Stimulated activated CD8-positive, alpha-beta memory T cell treated with anti-CD3 and anti-CD28 coated beads, Interleukin-15, amount 100 ng/mL, for 48 hours (primary cell): Measurements from ENCODE around the gene XPNPEP3.
"Not testable (repeated sequence)": the region's sequence is repeated elsewhere in the genome, so short reads cannot be mapped to it uniquely, and the experiment has no call there.

Experiments
- DNase-seq, 2 donors: peaks; one replicate each; pipeline ENCODE4 v3.0.0-alpha.2; 2020; ENCODE audit warnings: low read depth in 2 of 2

The XPNPEP3 gene

DNA sequence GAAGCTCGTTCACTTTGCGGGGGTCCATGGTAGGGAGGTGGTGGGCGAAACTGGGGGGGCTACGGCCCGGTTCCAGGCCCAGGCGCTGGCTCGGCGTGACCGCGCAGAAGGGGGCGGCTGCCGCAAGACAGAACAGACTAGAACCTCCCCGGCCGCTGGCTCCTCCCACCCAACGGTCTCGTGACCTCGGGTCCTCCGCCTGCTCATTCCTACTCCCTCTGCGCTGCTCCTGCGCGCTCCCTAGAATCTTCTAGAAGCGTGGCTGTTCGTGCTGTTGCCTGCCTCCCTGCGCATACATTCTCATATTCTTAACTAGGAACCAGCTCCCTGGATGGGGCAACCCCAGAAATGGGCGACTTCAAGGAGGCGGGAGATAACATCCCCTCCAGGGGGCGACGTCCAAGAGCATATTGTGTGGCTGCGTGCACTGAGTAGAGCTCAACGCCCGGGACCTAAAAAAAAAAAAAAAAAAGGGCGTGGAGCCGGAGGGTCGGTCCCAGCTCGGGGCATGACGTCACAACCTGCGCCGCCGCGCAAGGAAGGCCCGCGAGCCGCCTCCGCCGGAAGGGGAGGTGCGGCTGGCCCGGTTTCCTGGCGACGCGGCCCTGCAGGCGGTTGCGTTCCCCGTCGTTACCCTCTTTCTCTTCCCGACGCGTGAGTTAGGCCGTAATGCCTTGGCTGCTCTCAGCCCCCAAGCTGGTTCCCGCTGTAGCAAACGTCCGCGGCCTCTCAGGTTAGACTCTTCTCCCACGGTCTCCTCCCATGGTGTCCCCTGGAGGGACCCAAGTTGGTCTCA, at the start of gene XPNPEP3, which contains the start of gene ST13:
Gene XPNPEP3 (plus strand): TSS at position 636 of the 796 bp plus-strand sequence. CDS start 34 bp downstream, at position 670.
Gene ST13 (minus strand): TSS at position 127 of the 796 bp plus-strand sequence. CDS start 99 bp downstream, at position 28.
- DNase-seq: peak; percentile 95 to 96

DNA sequence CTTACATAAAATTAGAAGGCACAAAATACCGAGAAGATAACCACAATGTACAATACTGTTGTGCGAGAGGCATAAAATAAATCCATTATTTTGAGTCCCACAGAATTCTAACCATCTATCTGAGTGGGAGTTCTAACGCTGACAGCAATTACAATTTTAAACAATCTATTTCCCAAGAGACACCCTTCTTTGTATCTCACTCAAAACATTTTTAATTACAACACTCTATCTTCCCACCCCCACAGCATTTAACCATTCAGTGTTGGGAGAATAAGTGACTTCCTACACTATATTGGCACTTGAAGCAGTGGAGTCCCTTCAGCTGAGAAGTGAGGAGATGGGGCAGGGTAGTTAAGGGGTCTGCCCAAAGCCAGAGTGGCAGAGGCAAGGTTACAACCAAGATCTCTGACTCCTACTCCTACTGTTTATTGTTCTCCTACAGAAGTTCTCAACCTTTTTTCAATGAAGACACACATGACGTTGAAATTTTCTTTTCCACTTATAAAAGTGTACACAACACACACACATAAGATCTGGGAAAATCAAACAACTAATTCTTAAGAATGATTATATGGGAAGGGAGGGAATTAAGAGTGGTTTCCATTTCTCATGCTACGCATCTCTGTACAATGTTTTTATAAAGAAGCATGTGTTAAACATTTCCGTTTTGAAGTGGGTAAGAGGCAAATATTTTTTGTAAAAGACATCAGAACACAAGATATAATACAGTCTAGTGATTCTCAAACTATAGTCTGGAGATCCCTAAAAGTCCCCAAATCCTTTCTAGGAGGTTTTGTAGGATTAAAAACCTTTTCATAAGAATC, 48.7 kb upstream of the XPNPEP3 start:
- no peak for DNase-seq

DNA sequence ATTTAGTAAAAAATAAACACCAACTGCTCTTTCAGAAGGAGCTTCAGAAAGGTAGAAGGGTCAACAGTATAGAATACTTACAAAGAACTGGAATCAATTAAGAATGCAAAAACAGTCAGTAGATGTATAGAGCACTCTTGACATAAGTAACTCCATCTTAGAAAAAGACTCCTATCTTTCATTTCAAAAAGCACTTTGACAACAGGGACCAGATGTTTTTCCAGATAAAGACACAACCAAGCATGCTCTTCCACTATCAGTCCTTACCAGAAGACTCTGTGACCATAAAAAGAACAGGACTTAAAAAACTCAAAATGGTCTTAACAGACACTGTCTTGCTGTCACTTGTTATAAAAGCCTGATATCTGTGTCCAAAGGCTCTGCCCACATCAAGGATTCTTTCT, 43.0 kb upstream of the XPNPEP3 start:
- no peak for DNase-seq

DNA sequence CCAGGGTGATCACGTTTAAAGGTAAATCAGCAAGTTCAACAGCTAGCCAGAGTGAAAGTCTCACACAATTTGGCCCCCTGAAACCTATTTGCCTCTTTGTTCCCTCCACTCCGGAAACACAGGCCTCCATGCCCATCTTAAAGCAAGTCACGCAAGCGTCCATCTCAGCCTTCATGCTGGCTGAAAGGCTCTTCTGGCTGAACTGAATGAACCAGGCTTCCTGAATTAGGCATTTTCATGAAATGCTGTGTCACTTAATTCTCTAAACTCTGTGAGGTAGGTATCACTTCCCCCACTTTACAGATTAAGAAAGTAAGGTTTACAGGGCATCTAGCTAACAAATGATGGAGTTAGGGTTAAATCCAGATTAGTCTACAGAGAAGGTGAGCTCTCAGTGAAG, 39.2 kb upstream of the XPNPEP3 start:
- no peak for DNase-seq

DNA sequence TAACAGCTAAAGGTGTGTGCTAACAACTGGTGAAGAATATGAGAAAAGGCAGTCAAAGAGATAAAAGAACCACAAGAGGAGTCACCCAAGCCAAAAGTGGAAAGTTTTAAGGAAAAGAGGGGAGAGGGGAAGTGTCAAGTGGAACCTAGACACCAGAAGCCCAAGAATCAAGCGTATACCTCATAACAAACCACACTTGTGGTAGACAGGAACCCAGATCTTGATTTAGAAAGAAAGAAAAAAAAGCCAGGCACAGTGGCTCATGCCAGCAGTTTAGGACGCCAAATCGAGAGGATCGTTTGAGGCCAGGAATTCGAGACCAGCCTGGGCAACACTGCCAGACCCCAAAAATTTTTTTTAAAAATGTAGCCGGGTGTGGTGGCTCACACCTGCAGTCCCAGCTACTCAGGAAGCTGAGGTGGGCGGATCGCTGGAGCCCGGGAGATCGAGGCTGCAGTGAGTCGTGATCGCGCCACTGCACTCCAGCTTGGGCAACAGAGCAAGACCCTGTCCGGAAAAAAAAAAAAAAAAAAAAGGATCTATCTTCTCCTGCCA, 38.7 kb upstream of the XPNPEP3 start:
- DNase-seq: no peak

DNA sequence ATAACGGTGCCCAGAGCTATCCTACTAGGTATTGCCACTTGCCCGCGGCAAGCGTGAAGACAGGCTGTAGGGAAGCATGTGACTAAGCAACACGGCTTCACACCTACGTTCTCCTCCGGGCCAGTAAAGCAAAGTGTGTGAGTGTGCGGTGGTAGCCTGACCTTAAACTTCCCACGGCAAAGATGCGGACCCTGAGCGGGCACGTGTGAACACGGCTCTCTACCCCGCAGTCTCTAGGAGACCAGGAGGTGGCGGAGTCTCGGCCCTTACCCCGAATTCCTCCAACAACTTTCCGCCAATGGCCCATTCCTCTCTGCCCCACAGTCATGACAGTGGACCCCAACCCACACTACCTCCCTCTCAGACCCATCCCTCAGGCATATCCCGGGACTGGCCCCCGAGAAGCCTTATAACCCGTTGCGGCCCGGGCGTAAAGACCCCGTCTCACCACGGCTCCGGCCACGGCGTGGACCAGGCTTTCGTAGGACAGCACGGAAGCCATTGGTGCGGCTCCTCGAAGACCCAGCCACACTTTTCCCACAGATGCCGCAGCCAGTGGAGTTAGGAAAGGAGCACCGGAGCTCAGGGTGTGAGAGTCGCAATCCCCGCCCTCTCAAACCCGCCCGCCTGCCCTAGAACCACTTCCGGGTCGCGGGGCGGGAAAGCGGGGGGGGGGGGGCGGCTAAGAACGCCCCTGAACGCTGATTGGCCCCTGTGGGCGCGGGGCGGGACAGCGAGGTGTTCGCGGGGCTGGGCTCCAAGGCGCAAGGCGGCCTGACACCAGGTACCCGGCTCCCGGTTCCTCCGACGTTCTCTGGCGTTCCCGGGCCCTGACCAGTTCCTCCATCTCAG, 38.0 kb upstream of the XPNPEP3 start, which contains the start of gene SLC25A17:
Gene SLC25A17 (minus strand): TSS at position 600 of the 852 bp plus-strand sequence. CDS start 98 bp downstream, at position 502.
- DNase-seq: peak; percentile 79 to 81

DNA sequence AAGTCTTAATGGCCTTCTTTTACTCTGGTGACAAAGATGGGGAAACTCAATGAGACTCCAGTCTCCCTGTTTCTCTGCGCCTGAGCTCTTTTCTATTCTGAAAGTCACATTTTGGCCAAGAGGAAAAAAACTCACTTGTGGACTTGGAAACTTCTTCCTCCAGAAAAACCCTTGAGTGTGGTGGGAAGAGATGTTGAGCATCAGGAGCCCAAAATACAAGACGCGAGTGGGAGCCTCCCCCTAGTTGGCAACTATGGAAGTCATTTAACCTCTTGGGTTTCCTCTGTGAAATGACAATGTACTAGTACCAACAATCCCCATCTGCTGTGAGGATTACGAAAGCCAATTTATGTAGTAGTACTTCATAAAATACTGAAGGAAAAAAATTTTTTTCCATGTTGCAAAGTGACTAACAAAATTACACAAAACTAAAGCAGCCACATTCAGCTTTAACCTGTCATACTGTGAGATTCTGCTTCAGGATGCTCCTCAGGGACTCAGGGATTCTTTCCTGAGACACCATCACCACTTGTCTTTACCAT, 37.3 kb upstream of the XPNPEP3 start:
- DNase-seq: no peak

DNA sequence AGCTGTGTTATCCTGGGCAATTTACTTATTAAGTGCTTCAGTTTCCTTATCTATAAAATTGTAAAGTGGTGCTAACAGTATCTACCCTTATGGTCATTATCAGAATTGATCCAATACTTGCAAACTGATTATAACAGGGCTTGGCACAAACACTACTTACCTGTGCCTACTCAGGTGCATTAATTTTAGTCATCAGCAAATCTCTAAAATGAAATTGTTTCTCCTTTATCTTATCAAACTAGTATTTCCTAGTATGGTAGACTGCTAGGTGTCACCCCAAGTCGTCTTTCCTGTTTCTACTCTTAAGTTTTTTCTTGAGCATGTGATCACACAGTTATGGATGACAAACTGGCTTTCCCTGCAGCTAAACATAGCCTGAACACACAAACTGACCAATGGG, 33.5 kb upstream of the XPNPEP3 start:
- no peak for DNase-seq

DNA sequence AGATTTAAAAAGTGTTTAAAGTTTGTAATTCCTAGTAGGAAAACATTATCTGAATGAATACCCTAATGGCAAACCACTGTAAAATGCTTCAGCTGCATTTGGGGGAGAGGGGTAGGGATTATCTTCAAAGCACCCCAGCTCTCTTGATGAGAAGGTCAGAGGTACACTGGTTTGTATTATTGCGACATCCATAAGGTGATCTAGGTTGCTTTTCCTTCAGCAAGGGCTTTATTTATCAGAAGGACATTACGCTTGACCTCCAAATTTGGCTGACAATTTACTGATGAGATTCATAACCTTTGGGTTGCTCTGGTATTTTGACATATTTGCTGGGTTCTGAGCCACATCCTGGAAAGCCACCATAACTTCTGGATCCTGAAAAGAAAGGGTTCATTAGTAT, 30.7 kb upstream of the XPNPEP3 start:
- DNase-seq: not testable (repeated sequence)

DNA sequence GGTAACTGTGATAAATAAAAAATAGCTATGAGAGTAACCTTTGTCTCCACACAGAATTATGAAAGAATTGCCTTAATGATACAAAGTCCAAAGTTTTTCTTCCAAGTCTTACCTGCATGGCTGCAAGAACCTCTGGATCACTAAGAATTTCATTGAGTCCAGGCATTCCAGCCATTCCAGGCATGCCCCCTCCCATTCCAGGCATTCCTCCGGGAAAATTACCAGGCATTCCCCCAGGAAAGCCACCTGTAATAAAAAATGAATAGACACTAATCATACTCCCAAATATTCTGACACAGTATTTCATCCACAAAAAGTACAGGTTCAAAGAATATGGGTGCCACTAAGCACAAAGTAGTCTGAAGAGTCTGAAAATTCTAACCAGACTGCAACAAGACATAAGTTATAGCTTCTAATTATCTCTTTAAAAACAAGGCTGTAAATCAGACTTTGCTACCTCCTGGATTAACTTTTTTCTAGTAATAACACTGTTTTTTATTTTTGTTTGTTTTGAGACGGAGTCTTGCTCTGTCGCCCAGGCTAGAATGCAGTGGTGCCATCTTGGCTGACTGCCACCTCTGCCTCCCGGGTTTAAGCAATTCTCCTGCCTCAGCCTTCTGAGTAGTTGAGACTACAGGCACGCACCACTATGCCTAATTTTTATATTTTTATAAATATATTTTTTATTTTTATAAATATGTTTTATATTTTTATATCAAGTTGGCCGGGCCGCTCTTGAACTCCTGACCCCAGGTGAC, 29.8 kb upstream of the XPNPEP3 start:
- no peak for DNase-seq

DNA sequence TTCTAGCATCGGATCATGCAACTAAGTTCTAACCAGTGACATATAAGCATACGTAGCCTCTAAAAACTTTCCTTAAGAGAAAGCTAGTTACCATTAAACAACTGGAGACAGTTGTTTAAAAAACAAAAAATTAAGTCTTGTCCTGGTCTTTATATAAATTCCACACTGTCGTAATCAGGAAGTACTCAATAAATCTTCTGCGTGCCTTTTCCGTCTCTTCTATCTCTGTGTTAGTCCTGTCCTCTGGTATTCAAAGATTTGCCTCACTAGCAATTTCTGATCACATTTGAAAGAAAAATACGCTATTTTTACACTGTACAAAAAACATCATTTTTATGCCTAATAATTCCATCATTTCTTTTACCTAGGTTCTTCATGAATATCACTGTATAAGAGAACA, 27.8 kb upstream of the XPNPEP3 start:
- no peak for DNase-seq

DNA sequence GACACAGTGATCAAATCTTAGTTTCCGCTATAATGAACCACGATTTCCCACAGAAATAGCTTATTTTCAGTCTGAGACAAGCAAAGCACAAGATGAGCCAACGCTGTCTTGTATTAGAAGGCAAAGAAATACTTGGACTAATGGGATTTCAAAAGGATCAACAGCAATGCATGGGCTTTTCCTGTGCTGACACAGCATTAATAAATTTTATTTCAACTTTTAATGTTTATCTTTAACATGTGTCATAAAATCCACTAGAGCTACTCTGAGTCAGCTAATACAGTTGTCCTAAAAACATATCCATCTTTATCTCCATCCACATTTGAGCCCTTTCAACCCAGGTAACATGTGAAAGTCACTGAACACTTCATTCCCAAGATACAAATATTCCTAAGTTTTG, 22.3 kb upstream of the XPNPEP3 start:
- no peak for DNase-seq

DNA sequence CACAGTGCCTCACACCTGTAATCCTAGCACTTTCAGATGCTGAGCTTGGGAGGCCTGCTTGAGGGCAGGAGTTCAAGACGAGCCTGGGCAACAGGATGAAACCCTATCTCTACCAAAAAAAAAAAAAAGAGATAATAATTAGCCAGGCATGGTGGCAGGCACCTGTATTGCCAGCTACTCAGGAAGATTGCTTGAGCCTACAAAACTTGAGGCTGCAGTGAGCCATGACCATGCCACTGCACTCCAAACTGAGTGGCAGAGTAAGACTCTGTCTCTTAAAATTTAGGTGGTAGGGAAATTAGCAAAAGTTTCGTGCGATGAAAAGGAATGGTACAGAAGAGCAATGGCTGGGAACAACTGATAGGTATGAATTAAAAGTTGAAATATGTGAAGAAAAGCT, 18.5 kb upstream of the XPNPEP3 start:
- DNase-seq: no peak

DNA sequence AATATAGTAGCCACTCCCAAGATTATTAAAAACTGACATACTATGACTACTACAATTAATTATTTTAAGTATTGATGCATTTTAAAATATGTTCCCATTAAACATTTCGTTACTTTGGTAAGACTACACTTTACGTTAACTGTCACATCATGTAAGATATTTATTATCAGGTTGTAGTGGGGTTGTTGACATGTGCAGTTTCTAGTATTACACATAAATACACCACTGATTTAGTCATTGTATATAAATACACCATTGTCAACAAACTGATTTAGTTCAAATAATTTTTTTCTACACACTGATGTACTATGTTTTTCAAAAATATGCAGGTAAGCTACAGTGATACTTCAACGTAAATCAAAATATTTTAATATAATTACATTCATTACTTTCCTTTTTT, 12.0 kb upstream of the XPNPEP3 start:
- no peak for DNase-seq

DNA sequence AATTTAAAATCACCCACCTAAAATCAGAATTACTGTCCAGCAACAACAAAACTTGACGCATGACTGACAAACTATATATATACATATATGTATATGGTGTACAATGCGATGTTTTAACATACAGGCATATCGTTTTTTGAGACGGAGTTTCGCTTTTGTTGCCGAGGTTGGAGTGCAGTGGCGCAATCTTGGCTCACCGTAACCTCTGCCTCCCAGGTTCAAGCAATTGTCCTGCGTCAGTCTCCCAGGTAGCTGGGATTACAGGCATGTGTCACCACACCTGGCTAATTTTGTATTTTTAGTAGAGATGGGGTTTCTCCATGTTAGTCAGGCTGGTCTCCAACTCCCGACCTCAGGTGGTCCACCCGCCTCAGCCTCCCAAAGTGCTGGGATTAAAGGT, 11.1 kb upstream of the XPNPEP3 start:
- not testable (repeated sequence) for DNase-seq

DNA sequence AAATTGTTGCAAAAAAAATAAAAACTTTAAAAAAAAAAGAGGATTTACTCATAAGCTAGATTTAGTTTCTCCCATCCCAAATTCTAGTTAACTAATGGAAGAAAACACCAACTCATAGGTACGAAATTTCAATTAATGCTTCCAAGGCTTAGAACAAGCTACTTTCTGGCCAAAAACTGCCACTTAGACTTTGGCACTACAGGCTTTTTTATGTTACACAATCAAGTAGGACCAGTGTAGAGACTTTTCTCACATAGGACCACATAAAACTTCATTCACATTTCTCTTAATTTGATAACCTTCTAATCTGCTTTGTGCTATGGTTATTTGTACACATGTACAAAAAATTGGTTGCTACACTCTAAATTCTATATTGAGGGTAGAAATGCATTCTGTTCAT, 3.6 kb upstream of the XPNPEP3 start:
- no peak for DNase-seq

DNA sequence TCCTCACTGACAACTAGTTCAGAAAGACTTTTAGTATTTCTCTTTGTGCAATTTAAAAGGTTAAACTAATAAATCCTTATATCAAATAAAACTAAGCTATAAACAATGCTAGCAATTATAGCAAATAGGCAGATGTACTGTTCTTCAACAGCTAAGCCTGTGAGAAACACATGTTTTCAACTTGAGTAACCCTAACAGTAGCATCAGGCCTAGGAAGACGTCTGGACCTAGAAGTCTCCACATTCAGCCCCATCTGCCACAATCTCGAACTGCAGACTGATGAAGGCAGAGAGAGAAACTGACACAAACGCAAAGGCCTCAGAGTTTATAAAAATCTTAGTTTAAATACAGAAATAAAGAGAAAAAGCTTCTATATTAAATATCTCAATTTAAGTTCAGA, 3.0 kb upstream of the XPNPEP3 start:
- DNase-seq: no peak

DNA sequence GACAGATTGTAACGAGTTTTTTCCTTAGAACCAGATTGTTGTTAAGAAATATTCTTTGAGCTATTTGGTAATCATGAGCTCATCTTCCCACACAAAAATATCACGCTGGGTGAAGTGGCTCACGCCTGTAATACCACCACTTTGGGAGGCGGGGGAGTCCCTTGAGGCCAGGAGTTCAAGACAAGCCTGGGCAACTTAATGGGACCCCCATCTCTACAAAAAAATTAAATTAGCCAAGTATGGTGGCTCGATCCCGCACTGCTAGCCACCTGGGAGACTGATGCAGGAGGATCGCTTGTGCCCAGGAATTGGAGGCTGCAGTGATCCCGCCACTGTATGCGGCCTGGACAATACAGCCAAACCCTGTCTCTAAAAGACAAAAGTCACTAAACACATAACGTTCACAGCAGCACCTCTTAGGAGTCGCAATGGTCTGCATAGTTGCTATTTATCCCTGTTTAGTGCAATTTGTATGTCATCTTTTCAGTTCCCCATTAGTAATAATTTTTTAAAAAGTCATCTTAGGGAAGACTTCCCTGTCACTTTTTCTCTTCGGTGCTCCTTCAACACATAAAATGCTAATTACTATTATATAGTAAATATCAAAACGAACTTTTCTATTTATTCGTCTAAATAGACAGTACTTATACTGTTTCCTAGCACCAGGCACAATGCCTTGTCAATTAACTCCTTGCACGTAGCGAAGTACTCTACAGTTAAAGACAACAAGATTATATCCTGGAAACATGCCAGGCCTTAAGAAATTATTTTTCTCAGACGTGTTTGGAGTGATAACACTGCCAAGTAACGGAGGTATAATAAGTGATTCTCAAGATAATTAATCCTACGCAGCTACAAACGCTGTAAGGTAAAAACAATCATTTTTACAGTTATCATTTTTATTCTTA, 1.6 kb upstream of the XPNPEP3 start:
- DNase-seq: no peak

DNA sequence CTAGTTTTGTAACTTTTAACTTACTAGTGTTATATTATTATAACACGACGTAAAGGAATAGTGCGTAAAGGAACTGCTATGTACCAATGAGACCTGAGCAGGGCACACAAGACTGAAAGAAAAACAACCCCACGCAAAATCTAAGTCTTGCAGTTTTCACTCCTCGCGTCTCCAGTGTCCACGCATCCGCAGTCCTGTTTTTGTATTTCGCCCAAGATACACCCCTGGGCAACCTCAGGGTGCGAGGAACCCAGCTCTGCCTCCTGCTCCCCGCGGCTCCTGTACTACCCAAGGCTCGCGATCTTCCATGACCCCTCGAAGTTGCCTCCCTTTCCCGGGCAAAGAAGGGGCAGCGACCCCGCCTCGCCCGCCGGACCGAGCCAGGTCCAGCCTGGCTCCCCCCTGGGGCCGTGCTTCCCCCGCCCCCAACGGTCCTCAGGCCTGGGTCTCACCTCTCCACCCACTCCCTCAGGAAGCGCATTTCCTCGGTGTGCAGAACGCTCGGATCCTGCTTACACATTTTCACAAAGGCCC, 902 bp upstream of the XPNPEP3 start:
- no peak for DNase-seq
